Ishikawa (cell line): ENCODE results near the gene EFS.

Experiments used
- CREB1 ChIP-seq: IDR thresholded peaks from 2 replicates; pipeline ENCODE4 v1.6.1; 2012; ENCODE audit warnings: low read depth
- EP300 ChIP-seq: IDR thresholded peaks from 2 replicates; pipeline ENCODE4 v1.6.1; 2012; ENCODE audit warnings: borderline replicate concordance
- NFIC ChIP-seq: IDR thresholded peaks from 2 replicates; pipeline ENCODE4 v1.6.1; 2012
- RAD21 ChIP-seq: IDR thresholded peaks from 2 replicates; pipeline ENCODE4 v1.6.1; 2012; ENCODE audit warnings: low read depth
- TCF12 ChIP-seq: IDR thresholded peaks from 2 replicates; pipeline ENCODE4 v1.6.1; 2012; ENCODE audit warnings: low read depth
- TF ChIP-seq, protein P1 (sequence below): IDR thresholded peaks from 2 replicates; pipeline ENCODE4 v1.6.1; 2012

DNA sequence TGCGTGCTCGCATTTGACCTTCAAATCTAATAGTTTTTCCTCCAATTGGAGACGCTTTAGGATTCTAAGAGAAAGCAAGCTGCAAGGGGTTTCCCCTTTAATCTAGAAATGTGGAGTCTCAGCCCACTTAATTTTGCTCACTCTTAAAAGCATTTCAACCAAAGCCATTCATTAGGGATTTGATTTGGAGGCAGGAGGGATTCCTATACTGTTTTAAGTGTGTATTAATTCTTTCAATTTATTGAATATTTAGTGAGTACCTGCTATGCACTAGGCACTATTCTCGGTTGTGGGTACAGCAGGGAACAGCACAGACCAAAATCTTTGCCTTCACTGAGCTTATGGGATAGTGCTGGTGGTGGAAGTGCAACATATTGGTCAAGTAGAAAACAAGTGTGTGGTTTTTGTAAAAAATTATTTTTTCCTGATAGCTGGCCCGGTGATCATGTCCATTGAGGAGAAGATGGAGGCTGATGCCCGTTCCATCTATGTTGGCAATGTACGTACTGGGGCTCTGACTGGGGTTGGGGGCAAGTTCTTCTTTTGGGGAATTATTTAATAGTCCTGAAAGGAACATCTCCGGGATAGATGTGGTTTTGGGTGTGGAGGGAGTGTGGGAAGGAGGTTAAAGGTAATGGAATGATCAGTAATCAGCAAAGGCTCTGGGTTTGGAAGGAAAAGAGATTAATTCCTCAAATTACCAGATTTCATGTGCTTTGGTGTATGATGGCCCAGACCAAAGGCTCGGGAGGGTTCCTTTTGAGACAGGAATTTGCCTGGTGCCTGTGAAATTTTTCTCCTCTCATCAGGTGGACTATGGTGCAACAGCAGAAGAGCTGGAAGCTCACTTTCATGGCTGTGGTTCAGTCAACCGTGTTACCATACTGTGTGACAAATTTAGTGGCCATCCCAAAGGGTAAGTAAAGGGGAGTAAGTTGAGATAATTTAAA is 42.1 kb downstream of the EFS start:
- TF ChIP-seq TCF12 (no peak), CREB1 (no peak), EP300 (no peak), RAD21 (no peak), NFIC (no peak)
- TF ChIP-seq, protein P1, sequence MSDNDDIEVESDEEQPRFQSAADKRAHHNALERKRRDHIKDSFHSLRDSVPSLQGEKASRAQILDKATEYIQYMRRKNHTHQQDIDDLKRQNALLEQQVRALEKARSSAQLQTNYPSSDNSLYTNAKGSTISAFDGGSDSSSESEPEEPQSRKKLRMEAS = no peak
